GM12878 (cell line): ENCODE results near the gene YES1. TPM values are rescaled to one million over a fixed set of nuclear protein-coding genes. Genes with fewer than 3 reads are reported as not detected.

Experiments
- ATAC-seq: fragments of 200-7000 bp; cut with Tn5 transposase; 3 replicates; pipeline ENCODE4 v1.9.1; 2020; ENCODE audit warnings: mild to moderate bottlenecking, moderate library complexity
- BruUV-seq: library from RNA; stranded (reverse); fragments of 400-500 nt; replicated peaks from 2 replicates; lab custom pipeline; 2021; lab: Mats Ljungman, UMichigan
- CTCF ChIA-PET: fragments of 300-600 bp; sonication (Branson Sonifier 250); formaldehyde crosslinking; extraction: SDS; loops from one replicate; lab custom pipeline; 2021; ENCODE audit warnings: inconsistent platforms; lab: Yijun Ruan, JAX
- POLR2A ChIA-PET: fragments of 350-600 bp; formaldehyde crosslinking; extraction: SDS; loops from one replicate; lab custom pipeline; 2021; ENCODE audit warnings: inconsistent platforms; lab: Charles Lee
- RAD21 ChIA-PET: fragments of 300-600 bp; sonication (Branson Sonifier 250); formaldehyde crosslinking; loops from one replicate; lab custom pipeline; 2023; ENCODE audit warnings: antibody characterized with exemption; ENCODE audit not compliant: unreplicated experiment; lab: Charles Lee
- SMC1A ChIA-PET: fragments of 300-600 bp; sonication (Branson Sonifier 250); formaldehyde crosslinking; loops from one replicate; lab custom pipeline; 2023; ENCODE audit not compliant: unreplicated experiment, uncharacterized antibody; lab: Charles Lee
- DNase-seq: peaks from one replicate; pipeline ENCODE4 v3.0.0-alpha.2; 2011; ENCODE audit warnings: low read depth, low spot score
- FAIRE-seq: peaks from 3 replicates; lab custom pipeline; 2011; peaks lifted over from hg19 to GRCh38; lab: Jason Lieb, UNC
- H2AFZ ChIP-seq: 2 replicates; pipeline ENCODE4 v1.6.0; 2011; ENCODE audit warnings: low read depth, low read length, control low read depth; ENCODE audit not compliant: control insufficient read depth
- H3K27ac ChIP-seq: 2 replicates; pipeline ENCODE4 v1.5.1; 2011; ENCODE audit warnings: control low read depth; ENCODE audit not compliant: control insufficient read depth, insufficient read depth
- H3K27me3 ChIP-seq, 2 experiments: replicated peaks in 1 of 2; 2 replicates each; pipeline versions ENCODE4 v1.6.0 to v1.6.1; 2011; ENCODE audit warnings: low read length in 1 of 2; ENCODE audit not compliant: control insufficient read depth in 2 of 2, insufficient read depth in 2 of 2
- H3K36me3 ChIP-seq, 2 experiments: 2 replicates each; pipeline ENCODE4 v1.5.1; 2011; ENCODE audit warnings: low read length in 1 of 2; ENCODE audit not compliant: control insufficient read depth in 2 of 2, insufficient read depth in 2 of 2
- H3K4me1 ChIP-seq: 2 replicates; pipeline ENCODE4 v1.6.1; 2011; ENCODE audit warnings: mild to moderate bottlenecking, low read length, moderate library complexity, mixed read lengths; ENCODE audit not compliant: control insufficient read depth, insufficient read depth
- H3K4me2 ChIP-seq: 2 replicates; pipeline ENCODE4 v1.6.0; 2011; ENCODE audit warnings: control low read depth; ENCODE audit not compliant: control insufficient read depth, insufficient read depth
- H3K4me3 ChIP-seq: fragments of 200-600 bp; sonication (generic); 2 replicates; pipeline ENCODE4 v1.5.1; 2016
- H3K79me2 ChIP-seq: 2 replicates; pipeline ENCODE4 v1.6.0; 2011; ENCODE audit warnings: low read length; ENCODE audit not compliant: control insufficient read depth, insufficient read depth
- H3K9ac ChIP-seq: 2 replicates; pipeline ENCODE4 v1.8.0; 2011; ENCODE audit warnings: low read length, control low read depth, mixed read lengths; ENCODE audit not compliant: control insufficient read depth, insufficient read depth
- H3K9me3 ChIP-seq: replicated peaks from 3 replicates; pipeline ENCODE4 v1.5.1; 2011; ENCODE audit warnings: mild to moderate bottlenecking, low read length; ENCODE audit not compliant: control insufficient read depth, insufficient read depth
- H4K20me1 ChIP-seq: 2 replicates; pipeline ENCODE4 v1.6.0; 2011; ENCODE audit not compliant: control insufficient read depth, insufficient read depth
- ATF7 ChIP-seq: fragments of 450-650 bp; IDR thresholded peaks from 2 replicates; pipeline ENCODE4 v1.6.1; 2016; ENCODE audit warnings: low read depth, mild to moderate bottlenecking
- BACH1 ChIP-seq: fragments of 450-650 bp; IDR thresholded peaks from 2 replicates; pipeline ENCODE4 v1.6.1; 2017; ENCODE audit warnings: mild to moderate bottlenecking, borderline replicate concordance
- BRCA1 ChIP-seq: IDR thresholded peaks from 2 replicates; pipeline ENCODE4 v1.6.1; 2011; ENCODE audit warnings: low read depth, low read length, improper control_type of control experiment
- CBX3 ChIP-seq: fragments of 200-600 bp; sonication (generic); IDR thresholded peaks from 2 replicates; pipeline ENCODE4 v1.6.1; 2016; ENCODE audit warnings: low read depth, borderline replicate concordance
- FOS ChIP-seq: IDR thresholded peaks from 3 replicates; pipeline ENCODE4 v1.6.1; 2011; ENCODE audit warnings: borderline replicate concordance; ENCODE audit not compliant: insufficient read length; ENCODE audit errors: extremely low read depth
- NFYA ChIP-seq: IDR thresholded peaks from 2 replicates; pipeline ENCODE4 v1.6.1; 2011; ENCODE audit warnings: low read depth, mild to moderate bottlenecking, low read length, improper control_type of control experiment, borderline replicate concordance
- NFYB ChIP-seq: IDR thresholded peaks from 2 replicates; pipeline ENCODE4 v1.6.1; 2011; ENCODE audit warnings: low read depth, mild to moderate bottlenecking, low read length, improper control_type of control experiment, moderate library complexity; ENCODE audit not compliant: insufficient read depth
- NR2C2 ChIP-seq: IDR thresholded peaks from 2 replicates; pipeline ENCODE4 v1.6.1; 2011; ENCODE audit warnings: borderline replicate concordance, low read depth; ENCODE audit not compliant: control insufficient read depth, insufficient read length
- PAX8 ChIP-seq: fragments of 450-650 bp; IDR thresholded peaks from 2 replicates; pipeline ENCODE4 v1.6.1; 2017; ENCODE audit warnings: mild to moderate bottlenecking, moderate library complexity
- RCOR1 ChIP-seq: conservative IDR thresholded peaks from 2 replicates; pipeline ENCODE4 v1.6.1; 2012; ENCODE audit warnings: low read depth, low read length, improper control_type of control experiment
- SKIL ChIP-seq: fragments of 450-650 bp; IDR thresholded peaks from 2 replicates; pipeline ENCODE4 v1.6.1; 2017; ENCODE audit warnings: mild to moderate bottlenecking, low read depth, inconsistent platforms; ENCODE audit not compliant: poor library complexity, severe bottlenecking
- SMC3 ChIP-seq: IDR thresholded peaks from 2 replicates; pipeline ENCODE4 v1.6.1; 2011; ENCODE audit warnings: low read length, improper control_type of control experiment, borderline replicate concordance
- SREBF1 ChIP-seq: IDR thresholded peaks from 2 replicates; pipeline ENCODE4 v1.6.1; 2012; ENCODE audit warnings: mild to moderate bottlenecking, low read length
- SREBF2 ChIP-seq: IDR thresholded peaks from 2 replicates; pipeline ENCODE4 v1.6.1; 2012; ENCODE audit warnings: mild to moderate bottlenecking, low read length
- SRF ChIP-seq, 2 experiments: IDR thresholded peaks; 2 replicates each; pipeline ENCODE4 v1.6.1; 2011; ENCODE audit warnings: low read depth in 2 of 2, low read length in 2 of 2, mild to moderate bottlenecking in 1 of 2, moderate library complexity in 1 of 2
- STAT3 ChIP-seq: IDR thresholded peaks from 2 replicates; pipeline ENCODE4 v1.6.1; 2011; ENCODE audit warnings: low read depth, low read length, improper control_type of control experiment
- WGBS: methylation state at CpG from one replicate; pipeline ENCODE4 v1.1.6; 2016; ENCODE audit warnings: low lambda C conversion rate; ENCODE audit not compliant: insufficient replicate concordance, insufficient coverage; ENCODE audit errors: missing lambda C conversion rate; 5-methylcytosine and 5-hydroxymethylcytosine counted together
- in situ Hi-C: fragments of 300-500 bp; cut with MboI; formaldehyde crosslinking; loops from 9 replicates; pipeline ENCODE4 v1.14.3; 2018; ENCODE audit warnings: mixed read lengths
- intact Hi-C: fragments of 100-400 bp; cut with micrococcal nuclease; formaldehyde crosslinking; loops from one replicate; pipeline ENCODE4 v1.14.2; 2022; ENCODE audit not compliant: unreplicated experiment
- polyA plus RNA-seq, 11 experiments: library from polyadenylated mRNA; depleted of rRNA in 4 of 11; unstranded in 6 of 11; stranded (reverse) in 5 of 11; fragments of >200 nt; fragmentation: Nextera tagmentation in 4 of 11; fragmentation: Illumina TruSeq in 1 of 11; extraction: Ambion mirVana in 4 of 11; extraction: Trizol in 1 of 11; gene quantifications; 1 replicate in 1 of 11; 2 replicates in 10 of 11; pipeline versions ENCODE4 v1.2.1 to v1.2.3, GENCODE V29; 2011 to 2016; ENCODE audit warnings: inconsistent platforms in 2 of 11, missing spikeins in 2 of 11, low read depth in 1 of 11
- total RNA-seq, 4 experiments: library from RNA; depleted of rRNA in 3 of 4; stranded (reverse); fragments of >200 nt in 3 of 4; fragmentation: Illumina TruSeq in 1 of 4; extraction: Trizol in 1 of 4; gene quantifications; 2 replicates each; pipeline versions ENCODE4 v1.2.1 to v1.2.3, GENCODE V29; 2013 to 2021
- TF ChIP-seq, protein P1 (sequence below): fragments of 450-650 bp; conservative IDR thresholded peaks from 2 replicates; pipeline ENCODE4 v1.6.1; 2017; ENCODE audit warnings: mild to moderate bottlenecking, moderate library complexity
- TF ChIP-seq, protein P2 (sequence below): fragments of 450-650 bp; IDR thresholded peaks from 2 replicates; pipeline ENCODE4 v1.6.1; 2018; ENCODE audit warnings: borderline replicate concordance, mild to moderate bottlenecking; ENCODE audit not compliant: partially characterized antibody

YES1 gene
- total and polyA plus RNA-seq, 10 of the 15 experiments (the other 5 are each of a cell fraction or from before 2014, with no cell fraction given): 2.3 to 7.9 (median 5.8) TPM

DNA sequence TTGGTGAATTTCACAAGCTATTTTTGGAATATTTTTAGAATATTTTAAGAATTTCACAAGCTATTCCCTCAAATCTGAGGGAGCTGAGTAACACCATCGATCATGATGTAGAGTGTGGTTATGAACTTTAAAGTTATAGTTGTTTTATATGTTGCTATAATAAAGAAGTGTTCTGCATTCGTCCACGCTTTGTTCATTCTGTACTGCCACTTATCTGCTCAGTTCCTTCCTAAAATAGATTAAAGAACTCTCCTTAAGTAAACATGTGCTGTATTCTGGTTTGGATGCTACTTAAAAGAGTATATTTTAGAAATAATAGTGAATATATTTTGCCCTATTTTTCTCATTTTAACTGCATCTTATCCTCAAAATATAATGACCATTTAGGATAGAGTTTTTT lies 138.7 kb downstream of the YES1 start:
- peaks cover 14 to 41% of the 10 kb centered on the region in 2 experiments for H3K36me3 ChIP-seq
- no peak for FAIRE-seq
- no peaks in the 10 kb centered on the region; the same call in 1 of the 2 replicates for H3K4me1 ChIP-seq
- ChIA-PET CTCF (interaction anchor here (1.2 to 1.4 kb wide), 2 partner anchors 15 to 49 kb away, joined by 3 to 8 read pairs; no protein-coding TSS in a partner anchor), POLR2A (no interaction called here), SMC1A (interaction anchor here (0.5 to 1.7 kb wide), 5 partner anchors 9 to 157 kb away, joined by 3 to 4 read pairs (median 3); no protein-coding TSS in a partner anchor), RAD21 (interaction anchor here (1.9 kb wide), 1 partner anchor 14 kb away, joined by 6 read pairs; no protein-coding TSS in a partner anchor)
- H3K27me3 ChIP-seq: no peaks in the 10 kb centered on the region
- no peak overlapping the region for H3K9ac ChIP-seq
- no peak for ATAC-seq
- no peaks in the 10 kb centered on the region for H4K20me1 ChIP-seq
- in situ Hi-C loops (no loop called here), intact Hi-C loops (no loop called here)
- no TSS peak for BruUV-seq
- WGBS: 99% methylated on average over 3 of the region's 3 CpGs
- H3K79me2 ChIP-seq: no peaks in the 10 kb centered on the region
- no peak overlapping the region for H2AFZ ChIP-seq
- no peak overlapping the region for H3K4me2 ChIP-seq
- DNase-seq: no peak
- no peak overlapping the region for H3K27ac ChIP-seq
- no peaks in the 10 kb centered on the region for H3K9me3 ChIP-seq
- no peak overlapping the region for H3K4me3 ChIP-seq
- TF ChIP-seq SRF (IDR thresholded peaks at IDR 0.05; ENCODE audit: low read depth in 2 of 2, low read length in 2 of 2): no peak
- TF ChIP-seq SKIL: no peak
- TF ChIP-seq NFYB: no peak
- TF ChIP-seq BRCA1: no peak
- TF ChIP-seq NR2C2: no peak
- TF ChIP-seq NFYA: no peak
- TF ChIP-seq FOS: no peak
- TF ChIP-seq CBX3: no peak
- no peak for TF ChIP-seq SREBF1
- TF ChIP-seq, protein P1, sequence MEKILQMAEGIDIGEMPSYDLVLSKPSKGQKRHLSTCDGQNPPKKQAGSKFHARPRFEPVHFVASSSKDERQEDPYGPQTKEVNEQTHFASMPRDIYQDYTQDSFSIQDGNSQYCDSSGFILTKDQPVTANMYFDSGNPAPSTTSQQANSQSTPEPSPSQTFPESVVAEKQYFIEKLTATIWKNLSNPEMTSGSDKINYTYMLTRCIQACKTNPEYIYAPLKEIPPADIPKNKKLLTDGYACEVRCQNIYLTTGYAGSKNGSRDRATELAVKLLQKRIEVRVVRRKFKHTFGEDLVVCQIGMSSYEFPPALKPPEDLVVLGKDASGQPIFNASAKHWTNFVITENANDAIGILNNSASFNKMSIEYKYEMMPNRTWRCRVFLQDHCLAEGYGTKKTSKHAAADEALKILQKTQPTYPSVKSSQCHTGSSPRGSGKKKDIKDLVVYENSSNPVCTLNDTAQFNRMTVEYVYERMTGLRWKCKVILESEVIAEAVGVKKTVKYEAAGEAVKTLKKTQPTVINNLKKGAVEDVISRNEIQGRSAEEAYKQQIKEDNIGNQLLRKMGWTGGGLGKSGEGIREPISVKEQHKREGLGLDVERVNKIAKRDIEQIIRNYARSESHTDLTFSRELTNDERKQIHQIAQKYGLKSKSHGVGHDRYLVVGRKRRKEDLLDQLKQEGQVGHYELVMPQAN: no peak
- no peak for TF ChIP-seq PAX8
- no peak for TF ChIP-seq SREBF2
- no peak for TF ChIP-seq ATF7
- TF ChIP-seq, protein P2, sequence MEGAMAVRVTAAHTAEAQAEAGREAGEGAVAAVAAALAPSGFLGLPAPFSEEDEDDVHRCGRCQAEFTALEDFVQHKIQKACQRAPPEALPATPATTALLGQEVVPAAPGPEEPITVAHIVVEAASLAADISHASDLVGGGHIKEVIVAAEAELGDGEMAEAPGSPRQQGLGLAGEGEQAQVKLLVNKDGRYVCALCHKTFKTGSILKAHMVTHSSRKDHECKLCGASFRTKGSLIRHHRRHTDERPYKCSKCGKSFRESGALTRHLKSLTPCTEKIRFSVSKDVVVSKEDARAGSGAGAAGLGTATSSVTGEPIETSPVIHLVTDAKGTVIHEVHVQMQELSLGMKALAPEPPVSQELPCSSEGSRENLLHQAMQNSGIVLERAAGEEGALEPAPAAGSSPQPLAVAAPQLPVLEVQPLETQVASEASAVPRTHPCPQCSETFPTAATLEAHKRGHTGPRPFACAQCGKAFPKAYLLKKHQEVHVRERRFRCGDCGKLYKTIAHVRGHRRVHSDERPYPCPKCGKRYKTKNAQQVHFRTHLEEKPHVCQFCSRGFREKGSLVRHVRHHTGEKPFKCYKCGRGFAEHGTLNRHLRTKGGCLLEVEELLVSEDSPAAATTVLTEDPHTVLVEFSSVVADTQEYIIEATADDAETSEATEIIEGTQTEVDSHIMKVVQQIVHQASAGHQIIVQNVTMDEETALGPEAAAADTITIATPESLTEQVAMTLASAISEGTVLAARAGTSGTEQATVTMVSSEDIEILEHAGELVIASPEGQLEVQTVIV: no peak
- no peak for TF ChIP-seq STAT3
- TF ChIP-seq BACH1: no peak
- TF ChIP-seq SMC3: no peak
- TF ChIP-seq RCOR1: no peak
